Stimulated activated naive CD8-positive, alpha-beta T cell treated with anti-CD3 and anti-CD28 coated beads, Interleukin-15, Interleukin-2, amounts not matched to agents 100 ng/mL and 50 ng/mL, for 24 hours (primary cell): ENCODE data around the gene USP22.

ENCODE experiments used
- H3K27ac Mint-ChIP-seq: one replicate; pipeline ENCODE4 v1.8.0; 2021; ENCODE audit warnings: mild to moderate bottlenecking, mixed read lengths
- H3K27me3 Mint-ChIP-seq: one replicate; pipeline ENCODE4 v1.8.0; 2021; ENCODE audit warnings: mixed read lengths
- H3K36me3 Mint-ChIP-seq: one replicate; pipeline ENCODE4 v1.8.0; 2021; ENCODE audit warnings: low read depth, mixed read lengths
- H3K4me1 Mint-ChIP-seq: one replicate; pipeline ENCODE4 v1.8.0; 2021; ENCODE audit warnings: low read depth, mixed read lengths
- H3K4me3 Mint-ChIP-seq: one replicate; pipeline ENCODE4 v1.8.0; 2021; ENCODE audit warnings: mild to moderate bottlenecking, mixed read lengths
- H3K9me3 Mint-ChIP-seq: one replicate; pipeline ENCODE4 v1.8.0; 2021; ENCODE audit warnings: mixed read lengths

USP22 gene

DNA sequence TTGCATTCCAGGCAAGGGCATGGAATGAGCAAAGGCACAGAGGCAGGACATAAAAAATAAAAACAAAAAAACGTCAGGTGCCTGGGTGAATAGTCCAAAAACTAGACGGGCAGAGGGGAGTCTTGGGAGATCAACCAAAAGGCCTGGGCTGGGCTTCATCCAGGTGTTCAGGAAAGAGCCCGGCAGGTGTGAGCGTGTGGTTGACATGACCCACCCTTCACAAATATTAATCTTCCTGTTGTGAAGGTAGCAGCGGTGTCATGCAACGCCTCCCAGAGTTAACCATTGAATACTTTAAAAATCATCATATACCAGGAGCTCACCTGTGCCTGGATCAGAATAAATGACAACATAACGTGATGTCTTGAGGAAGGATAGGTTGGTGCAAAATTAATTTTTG lies 90.6 kb downstream of the USP22 start:
- Mint-ChIP-seq H3K27ac (no peak overlapping the region), H3K27me3 (peaks cover 22% of the 10 kb centered on the region), H3K4me1 (no peaks in the 10 kb centered on the region), H3K36me3 (no peaks in the 10 kb centered on the region), H3K9me3 (no peaks in the 10 kb centered on the region), H3K4me3 (no peak overlapping the region)
